H1 (cell line): ENCODE measurements around the gene HMX1. TPM values are rescaled to one million over a fixed set of nuclear protein-coding genes. Genes with fewer than 3 reads are reported as not detected.

ENCODE experiments used
- CTCF ChIA-PET: fragments of 300-600 bp; sonication (Branson Sonifier 250); formaldehyde crosslinking; loops from one replicate; lab custom pipeline; 2021; ENCODE audit not compliant: partially characterized antibody; lab: Charles Lee
- POLR2A ChIA-PET: fragments of 300-600 bp; sonication (Branson Sonifier 250); formaldehyde crosslinking; loops from one replicate; lab custom pipeline; 2021; ENCODE audit warnings: inconsistent platforms; ENCODE audit not compliant: partially characterized antibody; lab: Charles Lee
- DNase-seq, 2 experiments: peaks; one replicate each; pipeline versions ENCODE4 v3.0.0 to v3.0.0-alpha.2; 2010 to 2022; ENCODE audit warnings: low spot score in 2 of 2, low read depth in 1 of 2, mixed read lengths in 1 of 2
- FAIRE-seq: peaks from 2 replicates; lab custom pipeline; 2011; peaks lifted over from hg19 to GRCh38; lab: Jason Lieb, UNC
- H2AFZ ChIP-seq: 2 replicates; pipeline ENCODE4 v1.8.1; 2012; ENCODE audit warnings: low read length, inconsistent platforms
- H2AK5ac ChIP-seq: 2 replicates; pipeline ENCODE4 v1.6.1; 2013; ENCODE audit warnings: low read depth, low read length
- H2BK120ac ChIP-seq: replicated peaks from 2 replicates; pipeline ENCODE3; 2013; ENCODE audit warnings: low read depth, low read length, inconsistent platforms
- H2BK12ac ChIP-seq: 2 replicates; pipeline ENCODE4 v1.6.1; 2013; ENCODE audit warnings: low read depth, low read length
- H2BK15ac ChIP-seq: 2 replicates; pipeline ENCODE4 v1.6.1; 2013; ENCODE audit warnings: low read length
- H2BK20ac ChIP-seq: 2 replicates; pipeline ENCODE4 v1.6.1; 2013; ENCODE audit warnings: low read length
- H2BK5ac ChIP-seq: 2 replicates; pipeline ENCODE4 v1.6.1; 2013; ENCODE audit warnings: low read depth, low read length
- H3K14ac ChIP-seq: 2 replicates; pipeline ENCODE4 v1.6.1; 2013; ENCODE audit warnings: inconsistent platforms; ENCODE audit not compliant: insufficient read length
- H3K18ac ChIP-seq: 2 replicates; pipeline ENCODE4 v1.6.1; 2013; ENCODE audit warnings: low read length; ENCODE audit errors: extremely low read depth
- H3K23ac ChIP-seq: 2 replicates; pipeline ENCODE4 v1.6.1; 2013; ENCODE audit warnings: inconsistent platforms; ENCODE audit not compliant: insufficient read length
- H3K23me2 ChIP-seq: 2 replicates; pipeline ENCODE4 v1.6.1; 2013; ENCODE audit warnings: low read depth, low read length
- H3K27ac ChIP-seq: 2 replicates; pipeline ENCODE4 v1.6.1; 2011; ENCODE audit warnings: low read depth, low read length, inconsistent platforms
- H3K27me3 ChIP-seq, 4 experiments: replicated peaks in 1 of 4; 1 replicate in 1 of 4; 2 replicates in 3 of 4; pipeline versions ENCODE4 v1.6.1 to v1.8.1; 2011 to 2013; ENCODE audit warnings: low read length in 3 of 4, mild to moderate bottlenecking in 3 of 4, inconsistent platforms in 2 of 4, mixed read lengths in 2 of 4, moderate library complexity in 1 of 4; ENCODE audit not compliant: control insufficient read depth in 3 of 4, insufficient read depth in 3 of 4; ENCODE audit errors: extremely low read depth in 1 of 4
- H3K36me3 ChIP-seq, 4 experiments: 2 replicates each; pipeline versions ENCODE4 v1.6.1 to v1.8.1; 2011 to 2013; ENCODE audit warnings: mild to moderate bottlenecking in 4 of 4, low read length in 3 of 4, moderate library complexity in 2 of 4, control low read depth in 1 of 4, inconsistent platforms in 1 of 4; ENCODE audit not compliant: insufficient read depth in 4 of 4, control insufficient read depth in 2 of 4
- H3K4ac ChIP-seq: replicated peaks from 2 replicates; pipeline ENCODE3; 2013; ENCODE audit warnings: low read length, low read depth, mixed read lengths, inconsistent platforms; ENCODE audit not compliant: insufficient read length
- H3K4me1 ChIP-seq, 4 experiments: replicated peaks in 1 of 4; 1 replicate in 1 of 4; 2 replicates in 3 of 4; pipeline versions ENCODE4 v1.6.1 to v1.8.1; 2011 to 2013; ENCODE audit warnings: low read length in 3 of 4, inconsistent platforms in 2 of 4, mixed read lengths in 1 of 4; ENCODE audit not compliant: insufficient read depth in 4 of 4, control insufficient read depth in 3 of 4
- H3K4me2 ChIP-seq, 2 experiments: 2 replicates each; pipeline versions ENCODE4 v1.6.1 to v1.8.1; 2011 to 2013; ENCODE audit warnings: low read depth in 2 of 2, low read length in 2 of 2, control low read depth in 1 of 2, inconsistent platforms in 1 of 2, mild to moderate bottlenecking in 1 of 2; ENCODE audit not compliant: insufficient read depth in 1 of 2
- H3K4me3 ChIP-seq, 4 experiments: fragments of 200-600, 300-600 bp in 1 of 4; sonication (generic), shearing (Covaris generic), sonication (Bioruptor Twin) in 1 of 4; 2 replicates each; pipeline versions ENCODE4 v1.5.1 to v1.8.1; 2011 to 2016; ENCODE audit warnings: low read length in 4 of 4, low read depth in 3 of 4, control low read depth in 2 of 4, inconsistent platforms in 2 of 4, mild to moderate bottlenecking in 2 of 4, mixed read lengths in 1 of 4, moderate library complexity in 1 of 4; ENCODE audit not compliant: insufficient read depth in 2 of 4; ENCODE audit errors: extremely low read depth in 1 of 4
- H3K56ac ChIP-seq: replicated peaks from 2 replicates; pipeline ENCODE3; 2013; ENCODE audit warnings: low read depth, mild to moderate bottlenecking, mixed read lengths, low read length, inconsistent platforms; ENCODE audit not compliant: insufficient read length
- H3K79me1 ChIP-seq: 2 replicates; pipeline ENCODE4 v1.6.1; 2013; ENCODE audit warnings: low read depth, low read length, control low read depth
- H3K79me2 ChIP-seq, 2 experiments: 2 replicates each; pipeline versions ENCODE4 v1.6.1 to v1.8.1; 2012 to 2013; ENCODE audit warnings: low read length in 2 of 2, mild to moderate bottlenecking in 2 of 2, inconsistent platforms in 1 of 2; ENCODE audit not compliant: insufficient read depth in 2 of 2, control insufficient read depth in 1 of 2
- H3K9ac ChIP-seq, 4 experiments: replicated peaks in 1 of 4; 1 replicate in 1 of 4; 2 replicates in 3 of 4; pipeline versions ENCODE4 v1.6.1 to v1.8.1; 2011 to 2013; ENCODE audit warnings: low read depth in 3 of 4, low read length in 3 of 4, control low read depth in 2 of 4, mild to moderate bottlenecking in 2 of 4, moderate library complexity in 2 of 4, inconsistent platforms in 1 of 4; ENCODE audit errors: extremely low read depth in 1 of 4
- H3K9me3 ChIP-seq, 2 experiments: 2 replicates each; pipeline versions ENCODE4 v1.6.1 to v1.8.1; 2012 to 2013; ENCODE audit warnings: mild to moderate bottlenecking in 2 of 2, moderate library complexity in 2 of 2, control low read depth in 1 of 2, inconsistent platforms in 1 of 2, low read depth in 1 of 2, low read length in 1 of 2, mixed read lengths in 1 of 2; ENCODE audit not compliant: insufficient read depth in 2 of 2
- H4K20me1 ChIP-seq, 2 experiments: replicated peaks in 1 of 2; 2 replicates each; pipeline versions ENCODE3 to v1.8.1; 2011 to 2013; ENCODE audit warnings: inconsistent platforms in 2 of 2, low read length in 2 of 2, mild to moderate bottlenecking in 1 of 2; ENCODE audit not compliant: insufficient read depth in 2 of 2, control insufficient read depth in 1 of 2
- H4K5ac ChIP-seq: 2 replicates; pipeline ENCODE4 v1.6.1; 2013; ENCODE audit warnings: low read length, low read depth, mixed read lengths, inconsistent platforms; ENCODE audit not compliant: insufficient read length
- H4K8ac ChIP-seq: 2 replicates; pipeline ENCODE4 v1.8.0; 2013; ENCODE audit warnings: mild to moderate bottlenecking, moderate library complexity, low read length, inconsistent platforms; ENCODE audit not compliant: insufficient read depth; ENCODE audit errors: extremely low read depth
- H4K91ac ChIP-seq: replicated peaks from 2 replicates; pipeline ENCODE3; 2013; ENCODE audit warnings: low read length, mixed read lengths, inconsistent platforms; ENCODE audit not compliant: insufficient read length
- BRCA1 ChIP-seq: IDR thresholded peaks from 2 replicates; pipeline ENCODE4 v1.6.1; 2012; ENCODE audit warnings: low read depth, low read length, improper control_type of control experiment
- CBX5 ChIP-seq: fragments of 300-800, 300-1000 bp; sonication (generic); IDR thresholded peaks from 2 replicates; pipeline ENCODE4 v1.7.1; 2016; ENCODE audit warnings: antibody characterized with exemption, low read length, low read depth
- CTBP2 ChIP-seq: IDR thresholded peaks from 2 replicates; pipeline ENCODE4 v1.7.0; 2011; ENCODE audit warnings: borderline replicate concordance, mild to moderate bottlenecking, moderate library complexity, mixed read lengths, low read length; ENCODE audit not compliant: insufficient read depth, insufficient read length
- EP300 ChIP-seq, 2 experiments: IDR thresholded peaks; 1 replicate in 1 of 2; 2 replicates in 1 of 2; pipeline ENCODE4 v1.6.1; 2011 to 2012; ENCODE audit warnings: low read depth in 2 of 2, low read length in 2 of 2, mild to moderate bottlenecking in 2 of 2, borderline replicate concordance in 1 of 2, inconsistent platforms in 1 of 2, moderate library complexity in 1 of 2
- RNF2 ChIP-seq: fragments of 200-900, 300-1000 bp; sonication (generic); IDR thresholded peaks from 2 replicates; pipeline ENCODE4 v1.7.1; 2016; ENCODE audit warnings: borderline replicate concordance, low read depth, mild to moderate bottlenecking, antibody characterized with exemption, low read length; ENCODE audit not compliant: poor library complexity, severe bottlenecking; ENCODE audit errors: missing control alignments
- WGBS, 2 experiments: shearing (Covaris generic) in 1 of 2; methylation state at CpG; one replicate each; pipeline versions ENCODE4 v1.1.6 to v1.1.7; 2013 to 2015; ENCODE audit warnings: low lambda C conversion rate in 2 of 2, mixed read lengths in 2 of 2, inconsistent platforms in 1 of 2, low coverage in 1 of 2, missing lambda C conversion rate in 1 of 2; ENCODE audit not compliant: insufficient replicate concordance in 2 of 2, insufficient coverage in 1 of 2, insufficient read length in 1 of 2; ENCODE audit errors: extremely low coverage in 1 of 2, missing lambda C conversion rate in 1 of 2; 5-methylcytosine and 5-hydroxymethylcytosine counted together
- polyA plus RNA-seq, 7 experiments: library from polyadenylated mRNA; depleted of rRNA in 3 of 7; stranded (reverse) in 5 of 7; unstranded in 2 of 7; fragments of >200 nt in 5 of 7; fragments of 200-250 nt in 2 of 7; gene quantifications; 1 replicate in 5 of 7; 2 replicates in 1 of 7; 4 replicates in 1 of 7; pipeline versions ENCODE4 v1.2.1 to v1.2.3, GENCODE V29; 2011 to 2013; ENCODE audit warnings: missing spikeins in 2 of 7, mixed read lengths in 2 of 7
- total RNA-seq: library from RNA; stranded (reverse); fragmentation: NEBNext Ultra II Directional; extraction: Animal tissue kit (Norgen Biotek cat#: 25700); gene quantifications from 2 replicates; pipeline ENCODE4 v1.2.1, GENCODE V29; 2021

HMX1 gene
- total and polyA plus RNA-seq, 2 of the 8 experiments (the other 6 are each of a cell fraction or from before 2014, with no cell fraction given): 0.26 TPM; not detected in 1

GRCh38 chr4:8888856-8889255 is 17.2 kb upstream of the HMX1 start:
- CTCF ChIA-PET: interaction anchor here (0.6 to 4.2 kb wide), 2 partner anchors 9 to 198 kb away, joined by 3 to 31 read pairs; no protein-coding TSS in a partner anchor
- 0 out of 2 replicates have a peak overlapping the region, but pooled peaks have one; percentile 43 for H4K8ac ChIP-seq
- H4K91ac ChIP-seq: no peak overlapping the region
- no peak overlapping the region for H2BK15ac ChIP-seq
- TF ChIP-seq BRCA1 (no peak), RNF2 (peak; percentile 76), CTBP2 (no peak), EP300 (IDR thresholded peaks at IDR 0.05; ENCODE audit: borderline replicate concordance in 1 of 2, low read depth in 2 of 2, low read length in 2 of 2) (no peak), CBX5 (no peak)
- H2BK120ac ChIP-seq: no peak overlapping the region
- H3K18ac ChIP-seq: no peak overlapping the region
- no peak overlapping the region for H2AFZ ChIP-seq
- no peak overlapping the region for H3K9ac ChIP-seq
- H2BK12ac ChIP-seq: peak overlapping the region; percentile 63; the same call in 1 of the 2 replicates
- no peak for FAIRE-seq
- H3K27ac ChIP-seq: no peak overlapping the region
- no peak overlapping the region for H3K14ac ChIP-seq
- WGBS, 2 experiments: 57% methylated on average over 13 of the region's 13 CpGs; no CpG with 5 or more reads in 1 of the 2 experiments
- H2BK5ac ChIP-seq: no peak overlapping the region
- H2BK20ac ChIP-seq: no peak overlapping the region
- no peak overlapping the region for H3K56ac ChIP-seq
- peaks cover 6 to 7% of the 10 kb centered on the region in 2 experiments; a peak in 3 of 4 replicates for H3K9me3 ChIP-seq
- DNase-seq: no peak
- POLR2A ChIA-PET: interaction anchor here (1.0 kb wide), 1 partner anchor 26 kb away, joined by 3 read pairs; no protein-coding TSS in a partner anchor
- H4K5ac ChIP-seq: no peak overlapping the region
- peak overlapping the region in 1 of 2 experiments; percentile 10; a peak in 1 of 4 replicates for H3K4me2 ChIP-seq
- H3K23ac ChIP-seq: no peak overlapping the region
- no peaks in the 10 kb centered on the region for H3K79me2 ChIP-seq
- H2AK5ac ChIP-seq: no peak overlapping the region
- no peaks in the 10 kb centered on the region for H3K79me1 ChIP-seq
- peaks cover 0 to 3% (median 0%) of the 10 kb centered on the region in 4 experiments; a peak in 1 of 8 replicates for H3K36me3 ChIP-seq
- peaks cover 2 to 8% of the 10 kb centered on the region in 2 experiments for H4K20me1 ChIP-seq
- H3K4me1 ChIP-seq: peaks cover 0 to 25% (median 20%) of the 10 kb centered on the region in 4 experiments; a peak in 5 of 7 replicates
- peaks cover 9% of the 10 kb centered on the region; the same call in 1 of the 2 replicates for H3K23me2 ChIP-seq
- no peak overlapping the region for H3K4me3 ChIP-seq
- H3K27me3 ChIP-seq: peaks cover 61 to 96% (median 92%) of the 10 kb centered on the region in 4 experiments
- no peak overlapping the region for H3K4ac ChIP-seq
